Cardiac muscle cell (in vitro differentiated cells and primary cell): ENCODE data around the gene MYL5. TPM values are rescaled to one million over a fixed set of nuclear protein-coding genes. Genes with fewer than 3 reads are reported as not detected.
"Not testable (repeated sequence)": the region's sequence is repeated elsewhere in the genome, so short reads cannot be mapped to it uniquely, and the experiment has no call there.

Source experiments
- DNase-seq, 2 donors: peaks; one replicate each; pipeline versions ENCODE4 v3.0.0 to v3.0.0-alpha.2; 2010 to 2017; ENCODE audit warnings: low read depth in 1 of 2, low spot score in 1 of 2
- H3K27ac ChIP-seq: fragments of 200-600 bp; sonication (generic); 2 replicates; pipeline ENCODE4 v1.5.1; 2016
- H3K27me3 ChIP-seq: fragments of 200-600 bp; sonication (generic); 2 replicates; pipeline ENCODE4 v1.6.0; 2016; ENCODE audit warnings: control low read depth
- H3K36me3 ChIP-seq: fragments of 200-600 bp; sonication (generic); 2 replicates; pipeline ENCODE4 v1.5.1; 2016; ENCODE audit warnings: control low read depth
- H3K4me1 ChIP-seq: fragments of 200-600 bp; sonication (generic); 2 replicates; pipeline ENCODE4 v1.8.1; 2017; ENCODE audit warnings: low read depth, mild to moderate bottlenecking, mixed run types
- H3K4me3 ChIP-seq: fragments of 200-600 bp; sonication (generic); 2 replicates; pipeline ENCODE4 v1.5.1; 2016; ENCODE audit warnings: mild to moderate bottlenecking
- H3K9me3 ChIP-seq: fragments of 200-600 bp; sonication (generic); 2 replicates; pipeline ENCODE4 v1.5.1; 2017; ENCODE audit warnings: low read depth, mild to moderate bottlenecking, control low read depth
- polyA plus RNA-seq: library from polyadenylated mRNA; unstranded; fragments of >200 nt; fragmentation: Nextera tagmentation; extraction: Ambion mirVana; gene quantifications from 2 replicates; pipeline ENCODE4 v1.2.1, GENCODE V29; 2016
- total RNA-seq: library from RNA; depleted of rRNA; stranded (reverse); fragments of >200 nt; gene quantifications from 2 replicates; pipeline ENCODE4 v1.2.3, GENCODE V29; 2016
- TF ChIP-seq, protein P1 (sequence below): IDR thresholded peaks from 2 replicates; pipeline ENCODE4 v1.5.1; 2012; ENCODE audit warnings: low read depth, mild to moderate bottlenecking, low read length

MYL5 gene
- total and polyA plus RNA-seq, 2 experiments from 2014 or later, result 33.8 to 40.5 TPM

DNA sequence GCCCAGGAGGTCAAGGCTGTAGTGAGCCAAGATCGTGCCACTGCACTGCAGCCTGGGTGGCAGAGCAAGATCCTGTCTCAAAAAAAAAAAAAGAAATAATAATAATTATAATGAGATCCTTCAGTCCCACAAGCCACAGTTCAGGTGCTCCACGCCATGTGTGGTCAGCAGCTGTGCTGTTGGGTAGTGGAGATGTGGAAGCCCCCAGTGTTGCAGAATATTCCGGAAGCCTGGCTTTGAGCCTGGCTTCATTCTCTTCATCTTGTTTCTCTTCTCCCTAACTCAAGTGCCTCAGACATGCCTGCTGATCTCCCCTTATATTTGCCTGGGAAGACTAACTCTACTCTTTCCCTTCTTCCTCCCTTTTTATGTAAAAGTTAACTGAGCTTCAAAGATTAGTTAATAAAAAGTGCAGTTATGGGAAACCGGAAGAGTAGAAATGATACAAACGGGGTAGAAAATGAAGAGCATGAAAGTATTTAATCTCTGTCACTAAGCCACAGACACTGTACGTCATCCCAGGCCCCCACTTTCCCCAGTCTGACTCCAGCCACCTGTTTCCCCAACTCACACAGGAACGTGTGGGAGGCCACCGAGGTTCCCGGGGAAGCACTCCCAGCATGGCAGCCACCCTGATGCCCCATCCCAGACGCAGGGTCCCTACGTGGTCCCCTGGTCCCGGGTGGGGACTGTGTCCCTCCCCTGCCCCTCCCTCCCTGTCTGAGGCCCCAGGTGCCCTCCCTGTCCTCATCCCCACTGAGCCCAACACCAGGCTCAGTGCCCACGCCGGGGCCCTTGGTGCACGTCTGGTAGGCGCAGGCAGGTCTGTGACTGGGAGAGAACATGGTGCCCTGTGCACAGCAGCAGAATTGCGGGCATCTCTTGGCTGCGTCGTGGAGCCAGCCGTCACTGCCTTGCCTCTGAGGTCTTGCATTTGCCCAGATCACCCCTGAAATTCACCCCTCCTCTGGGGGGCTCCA, 55.3 kb downstream of the MYL5 start:
- Histone ChIP-seq H3K9me3 (no peaks in the 10 kb centered on the region), H3K27me3 (no peaks in the 10 kb centered on the region), H3K36me3 (peaks cover 8% of the 10 kb centered on the region), H3K4me1 (no peaks in the 10 kb centered on the region), H3K4me3 (no peak overlapping the region), H3K27ac (no peak overlapping the region)
- no peak for DNase-seq
- TF ChIP-seq, protein P1, sequence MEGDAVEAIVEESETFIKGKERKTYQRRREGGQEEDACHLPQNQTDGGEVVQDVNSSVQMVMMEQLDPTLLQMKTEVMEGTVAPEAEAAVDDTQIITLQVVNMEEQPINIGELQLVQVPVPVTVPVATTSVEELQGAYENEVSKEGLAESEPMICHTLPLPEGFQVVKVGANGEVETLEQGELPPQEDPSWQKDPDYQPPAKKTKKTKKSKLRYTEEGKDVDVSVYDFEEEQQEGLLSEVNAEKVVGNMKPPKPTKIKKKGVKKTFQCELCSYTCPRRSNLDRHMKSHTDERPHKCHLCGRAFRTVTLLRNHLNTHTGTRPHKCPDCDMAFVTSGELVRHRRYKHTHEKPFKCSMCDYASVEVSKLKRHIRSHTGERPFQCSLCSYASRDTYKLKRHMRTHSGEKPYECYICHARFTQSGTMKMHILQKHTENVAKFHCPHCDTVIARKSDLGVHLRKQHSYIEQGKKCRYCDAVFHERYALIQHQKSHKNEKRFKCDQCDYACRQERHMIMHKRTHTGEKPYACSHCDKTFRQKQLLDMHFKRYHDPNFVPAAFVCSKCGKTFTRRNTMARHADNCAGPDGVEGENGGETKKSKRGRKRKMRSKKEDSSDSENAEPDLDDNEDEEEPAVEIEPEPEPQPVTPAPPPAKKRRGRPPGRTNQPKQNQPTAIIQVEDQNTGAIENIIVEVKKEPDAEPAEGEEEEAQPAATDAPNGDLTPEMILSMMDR, result no peak

DNA sequence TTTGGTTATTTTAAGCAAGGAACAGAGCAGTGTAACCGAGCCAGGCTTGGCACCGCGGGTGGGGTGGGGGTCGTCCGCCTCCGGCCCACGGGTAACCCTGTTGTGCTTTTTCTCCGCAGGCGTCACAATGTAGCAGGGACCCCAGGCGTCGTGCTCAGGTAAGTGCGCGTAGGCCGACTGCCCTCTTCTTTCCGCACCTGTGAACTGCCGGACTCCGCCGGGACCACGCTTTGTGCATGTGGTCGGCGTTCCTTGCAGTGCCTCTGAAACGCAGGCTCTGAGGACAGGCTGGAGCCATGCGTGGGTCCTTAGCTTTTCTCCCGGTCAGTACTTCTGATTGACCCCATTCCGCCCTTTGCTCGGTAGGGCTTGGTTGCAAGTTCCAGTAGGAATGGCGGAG, 56.2 kb downstream of the MYL5 start:
- no peaks in the 10 kb centered on the region for H3K27me3 ChIP-seq
- peaks cover 16% of the 10 kb centered on the region for H3K36me3 ChIP-seq
- no peak overlapping the region for H3K4me3 ChIP-seq
- no peak overlapping the region for H3K27ac ChIP-seq
- H3K4me1 ChIP-seq, result no peaks in the 10 kb centered on the region
- H3K9me3 ChIP-seq, result no peaks in the 10 kb centered on the region
- no peak for DNase-seq
- TF ChIP-seq, protein P1, result no peak

DNA sequence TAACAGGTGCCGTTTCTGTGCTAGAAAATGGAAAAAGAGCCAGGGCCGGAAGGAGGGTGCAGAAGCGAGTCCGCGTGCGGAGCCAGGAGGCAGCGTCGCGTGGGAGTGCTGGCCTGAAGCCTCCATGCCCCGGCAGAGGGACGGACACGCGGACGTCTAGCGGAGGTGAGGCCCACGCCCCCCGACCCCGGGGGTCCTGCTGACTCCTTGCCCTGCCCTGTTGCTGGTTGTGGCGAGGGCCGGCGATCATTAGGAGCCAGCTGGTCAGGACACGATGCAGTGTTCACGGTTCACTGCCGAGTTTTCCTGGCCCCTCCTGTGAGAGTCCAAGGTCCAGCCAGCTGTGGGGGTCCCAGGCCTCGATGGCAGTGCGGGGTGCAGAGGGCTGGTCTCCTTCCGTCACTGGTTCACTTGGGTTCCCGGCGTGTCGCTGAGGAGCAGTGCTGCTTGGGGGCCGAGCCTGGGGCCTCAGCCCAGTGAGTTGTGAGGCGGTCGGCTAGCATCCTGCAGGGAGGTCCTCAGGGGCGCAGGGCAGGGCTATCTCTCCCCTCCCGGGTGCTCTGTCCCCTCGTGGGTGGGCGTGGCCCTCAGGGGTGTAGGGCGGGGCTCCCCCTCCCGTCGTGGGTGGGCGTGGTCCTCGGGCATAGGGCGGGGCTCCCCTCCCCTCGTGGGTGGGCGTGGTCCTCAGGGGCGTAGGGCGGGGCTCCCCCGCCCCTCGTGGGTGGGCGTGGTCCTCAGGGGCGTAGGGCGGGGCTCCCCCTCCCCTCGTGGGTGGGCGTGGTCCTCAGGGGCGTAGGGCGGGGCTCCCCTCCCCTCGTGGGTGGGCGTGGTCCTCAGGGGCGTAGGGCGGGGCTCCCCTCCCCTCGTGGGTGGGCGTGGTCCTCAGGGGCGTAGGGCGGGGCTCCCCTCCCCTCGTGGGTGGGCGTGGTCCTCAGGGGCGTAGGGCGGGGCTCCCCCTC, 56.9 kb downstream of the MYL5 start:
- H3K27me3 ChIP-seq, DNase-seq, H3K4me1 ChIP-seq, H3K9me3 ChIP-seq, H3K27ac ChIP-seq, H3K4me3 ChIP-seq: not testable (repeated sequence)
- H3K36me3 ChIP-seq, result peaks cover 22% of the 10 kb centered on the region

Other genes starting within 250 kb of the MYL5 start
- gene ZNF721, start 175.4 kb upstream of the MYL5 start, total RNA-seq, result 15.1 and 20.8 TPM in 2 replicates
- gene ZNF721, start 175.4 kb upstream of the MYL5 start, polyA plus RNA-seq, result 20.0 and 35.9 TPM in 2 replicates
- gene PIGG, start 175.3 kb upstream of the MYL5 start, total RNA-seq, result 26.5 and 52.9 TPM in 2 replicates
- gene PIGG, start 175.3 kb upstream of the MYL5 start, polyA plus RNA-seq, result 39.2 and 48.5 TPM in 2 replicates
- not detected in 2 replicates for gene TMEM271, start 98.2 kb upstream of the MYL5 start, total RNA-seq
- gene TMEM271, start 98.2 kb upstream of the MYL5 start, polyA plus RNA-seq, result not detected in 2 replicates
- 34.5 and 43.1 TPM in 2 replicates for gene PDE6B, start 49.0 kb upstream of the MYL5 start, total RNA-seq
- gene PDE6B, start 49.0 kb upstream of the MYL5 start, polyA plus RNA-seq, result 48.1 and 58.5 TPM in 2 replicates
- 177 and 254 TPM in 2 replicates for gene ATP5ME, start 266 bp upstream of the MYL5 start, total RNA-seq
- gene ATP5ME, start 266 bp upstream of the MYL5 start, polyA plus RNA-seq, result 1,150 and 1,438 TPM in 2 replicates
- gene SLC49A3, start 14.6 kb downstream of the MYL5 start, total RNA-seq, result 0.42 and 1.9 TPM in 2 replicates
- gene SLC49A3, start 14.6 kb downstream of the MYL5 start, polyA plus RNA-seq, result 0.47 and 2.3 TPM in 2 replicates
- 59.6 and 118 TPM in 2 replicates for gene PCGF3, start 31.3 kb downstream of the MYL5 start, total RNA-seq
- gene PCGF3, start 31.3 kb downstream of the MYL5 start, polyA plus RNA-seq, result 28.1 and 32.8 TPM in 2 replicates
- 0.92 and 1.8 TPM in 2 replicates for gene CPLX1, start 151.6 kb downstream of the MYL5 start, total RNA-seq
- 0.79 TPM in 1 of 2 replicates, not detected in the other for gene CPLX1, start 151.6 kb downstream of the MYL5 start, polyA plus RNA-seq